Measurements from ENCODE around the gene SERPINB1.
"Not testable (repeated sequence)": the region's sequence is repeated elsewhere in the genome, so short reads cannot be mapped to it uniquely, and the experiment has no call there.

The SERPINB1 gene

DNA sequence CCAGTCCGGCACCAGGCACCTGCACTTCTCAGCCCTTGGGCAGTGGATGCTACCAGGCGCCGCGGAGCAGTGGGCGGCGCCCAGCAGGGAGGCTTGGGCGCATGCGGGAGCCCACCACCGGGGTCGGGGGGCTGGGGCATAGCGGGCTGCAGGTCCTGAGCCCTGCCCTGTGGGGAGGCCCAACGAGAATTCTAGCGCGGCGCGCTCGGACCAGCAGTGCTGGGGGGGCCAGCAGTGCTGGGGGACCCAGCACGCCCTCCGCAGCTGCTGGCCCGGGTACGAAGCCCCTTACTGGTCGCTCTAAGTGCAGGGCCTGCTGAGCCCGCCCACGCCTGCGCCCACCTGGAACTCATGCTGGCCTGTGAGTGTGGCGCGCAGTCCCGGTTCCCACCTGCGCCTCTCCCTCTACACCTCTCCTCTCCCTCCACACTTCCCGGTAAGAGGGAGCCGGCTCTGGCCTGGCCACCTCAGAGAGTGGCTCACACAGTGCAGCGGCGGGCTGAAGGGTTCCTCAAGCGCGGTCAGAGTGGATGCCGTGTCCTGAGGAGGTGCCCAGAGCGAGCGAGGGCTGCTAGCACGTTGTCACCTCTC is 28.5 kb upstream of the SERPINB1 start:
- no peak for DNase-seq
- intact Hi-C loops (cut with DNase I), result no loop called here

DNA sequence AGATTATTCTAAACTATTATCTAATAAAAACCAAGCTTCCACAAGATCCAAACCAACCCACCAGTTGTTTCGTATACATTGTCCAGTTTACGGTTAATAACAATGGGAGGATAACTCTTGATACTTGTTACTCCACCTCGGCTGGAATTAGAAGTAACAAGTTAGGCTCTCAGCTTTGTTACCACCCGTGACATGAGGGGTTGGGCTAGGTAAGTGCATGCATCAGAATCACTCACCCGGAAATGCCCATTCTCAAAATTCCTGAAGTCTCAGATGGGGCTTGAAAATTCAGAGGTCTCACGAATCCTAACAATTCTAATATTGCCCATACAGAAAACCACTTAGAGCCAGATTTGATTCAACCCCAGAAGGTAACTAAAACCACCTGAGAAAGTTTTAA is 27.0 kb upstream of the SERPINB1 start:
- DNase-seq, result no peak
- intact Hi-C loops (cut with DNase I), result no loop called here

DNA sequence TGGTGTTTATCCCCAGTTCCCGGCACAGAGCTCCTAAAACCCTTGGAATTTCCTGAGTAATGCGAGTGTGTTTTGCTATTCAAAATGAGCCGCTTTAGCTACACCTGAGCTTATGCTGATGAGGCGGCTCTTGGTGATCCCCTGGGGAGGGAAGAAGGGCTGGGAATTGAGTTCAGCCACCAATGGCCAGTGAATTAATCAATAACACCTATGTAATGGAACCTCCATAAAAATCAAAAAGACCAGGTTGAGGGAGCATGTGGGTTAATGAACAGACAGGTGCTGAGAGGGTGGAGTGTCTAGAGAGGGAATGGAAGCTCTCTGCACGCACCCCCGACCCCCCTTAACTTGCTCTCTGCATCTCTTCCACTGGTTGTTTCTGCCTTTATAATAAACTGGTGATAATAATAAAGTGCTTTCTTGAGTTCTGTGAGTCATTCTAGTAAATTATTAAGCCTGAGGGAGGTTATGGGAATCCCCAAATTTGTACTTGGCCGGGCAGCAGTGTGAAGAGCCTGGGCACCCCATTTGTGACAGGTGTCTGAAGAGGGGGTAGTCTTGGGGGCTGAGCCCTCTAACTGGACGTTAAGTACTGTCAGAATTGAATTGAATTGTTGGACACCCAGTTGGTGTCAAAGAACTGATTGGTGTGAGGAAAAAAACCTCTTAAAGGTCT is 24.6 kb upstream of the SERPINB1 start:
- intact Hi-C loops (cut with DNase I), result no loop called here
- no peak for DNase-seq

DNA sequence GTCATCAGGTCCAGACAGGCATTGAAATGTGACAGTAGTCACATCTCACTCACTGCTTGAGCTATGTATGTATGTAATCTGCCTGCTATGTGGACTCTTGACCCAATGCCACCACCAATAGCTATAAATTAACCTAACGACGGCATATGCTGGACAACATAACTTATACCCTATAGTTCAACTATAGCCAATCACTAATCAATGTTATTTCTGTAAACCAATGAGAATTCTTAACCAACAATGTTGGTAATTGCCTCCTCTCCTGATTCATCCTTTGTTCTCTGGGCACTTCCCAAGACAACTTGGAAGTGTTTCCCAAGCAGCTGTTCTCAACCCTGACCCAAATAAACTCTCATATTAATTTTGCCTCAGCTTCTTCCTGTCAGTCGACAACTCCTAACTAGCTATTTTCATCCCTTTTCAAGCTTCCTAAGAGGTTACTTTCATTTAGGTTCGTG is 24.1 kb upstream of the SERPINB1 start:
- DNase-seq, result no peak
- intact Hi-C loops (cut with DNase I), result no loop called here

DNA sequence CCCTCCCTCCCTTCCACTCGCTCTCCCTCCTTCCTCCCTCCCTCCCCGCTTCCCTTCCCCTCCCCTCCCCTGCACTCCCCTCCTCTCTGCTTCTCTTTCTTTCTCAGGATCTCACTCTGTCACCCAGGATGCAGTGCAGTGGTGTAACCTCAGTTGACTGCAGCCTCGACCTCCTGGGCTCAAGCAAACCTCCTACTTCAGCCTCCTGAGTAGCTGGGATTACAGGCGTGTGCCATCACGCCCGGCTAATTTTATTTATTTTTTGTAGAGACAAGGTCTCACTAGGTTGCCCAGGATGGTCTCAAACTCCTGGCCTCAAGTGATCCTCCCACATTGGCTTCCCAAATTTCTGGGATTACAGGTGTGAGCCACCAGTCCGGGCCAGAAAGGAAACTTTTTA is 23.6 kb upstream of the SERPINB1 start:
- intact Hi-C loops (cut with DNase I), result no loop called here
- no peak for DNase-seq

DNA sequence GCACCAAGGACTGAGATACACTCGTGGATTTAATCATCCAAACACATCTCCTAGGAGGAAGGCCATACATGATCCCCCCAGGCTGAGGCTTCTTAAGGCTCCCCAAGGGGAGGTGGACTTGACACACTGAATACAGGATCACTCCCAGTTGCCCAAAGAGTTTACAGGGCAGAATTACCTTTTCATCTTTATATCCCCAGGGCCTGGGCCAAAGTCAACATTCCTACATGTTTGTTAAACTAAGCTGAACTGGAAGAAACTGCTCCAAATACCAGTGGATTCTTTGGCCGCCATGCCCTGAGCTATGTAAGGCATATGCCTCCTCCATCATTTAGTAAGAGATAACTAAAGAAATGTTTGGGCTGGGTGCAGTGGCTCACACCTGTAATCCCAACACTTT is 22.2 kb upstream of the SERPINB1 start:
- intact Hi-C loops (cut with DNase I), result no loop called here
- DNase-seq, result no peak

DNA sequence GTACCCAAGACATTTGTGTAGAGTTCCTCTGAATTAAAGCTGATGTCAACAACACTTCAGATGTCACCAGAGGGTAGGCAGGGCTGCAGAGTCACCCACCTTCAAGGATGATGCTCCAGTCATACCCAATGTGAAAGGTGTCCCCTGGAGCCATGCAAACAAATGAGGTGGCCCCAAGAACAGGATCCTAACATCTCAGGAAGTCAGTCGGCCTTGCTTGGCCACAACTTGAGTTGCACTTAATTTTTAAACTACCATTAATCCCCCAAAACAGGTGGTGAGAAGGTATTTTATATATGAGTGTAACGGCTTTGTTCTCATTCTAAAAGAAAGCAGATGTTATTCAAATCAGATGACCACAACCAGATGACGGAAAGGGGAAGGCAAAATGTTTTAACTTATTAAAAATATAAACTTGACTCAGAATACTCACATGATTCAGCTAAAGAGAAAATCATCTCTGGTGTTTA is 21.1 kb upstream of the SERPINB1 start:
- DNase-seq, result no peak
- intact Hi-C loops (cut with DNase I), result no loop called here

DNA sequence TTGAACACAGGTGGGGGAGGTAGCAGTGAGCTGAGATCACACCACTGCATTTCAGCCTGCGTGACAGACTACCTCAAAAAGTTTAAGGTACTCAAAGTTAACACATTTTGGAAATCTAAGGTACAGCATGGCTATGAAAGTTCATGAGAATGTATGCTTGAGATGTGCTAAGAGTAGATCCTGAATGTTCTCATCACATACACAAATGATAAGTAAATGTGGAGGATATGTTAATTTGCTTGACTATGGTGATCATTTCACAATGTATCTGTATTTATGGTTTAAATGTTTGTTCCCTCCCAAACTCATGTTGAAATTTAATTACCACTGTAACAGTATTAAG is 20.1 kb upstream of the SERPINB1 start:
- no peak for DNase-seq
- intact Hi-C loops (cut with DNase I), result no loop called here

DNA sequence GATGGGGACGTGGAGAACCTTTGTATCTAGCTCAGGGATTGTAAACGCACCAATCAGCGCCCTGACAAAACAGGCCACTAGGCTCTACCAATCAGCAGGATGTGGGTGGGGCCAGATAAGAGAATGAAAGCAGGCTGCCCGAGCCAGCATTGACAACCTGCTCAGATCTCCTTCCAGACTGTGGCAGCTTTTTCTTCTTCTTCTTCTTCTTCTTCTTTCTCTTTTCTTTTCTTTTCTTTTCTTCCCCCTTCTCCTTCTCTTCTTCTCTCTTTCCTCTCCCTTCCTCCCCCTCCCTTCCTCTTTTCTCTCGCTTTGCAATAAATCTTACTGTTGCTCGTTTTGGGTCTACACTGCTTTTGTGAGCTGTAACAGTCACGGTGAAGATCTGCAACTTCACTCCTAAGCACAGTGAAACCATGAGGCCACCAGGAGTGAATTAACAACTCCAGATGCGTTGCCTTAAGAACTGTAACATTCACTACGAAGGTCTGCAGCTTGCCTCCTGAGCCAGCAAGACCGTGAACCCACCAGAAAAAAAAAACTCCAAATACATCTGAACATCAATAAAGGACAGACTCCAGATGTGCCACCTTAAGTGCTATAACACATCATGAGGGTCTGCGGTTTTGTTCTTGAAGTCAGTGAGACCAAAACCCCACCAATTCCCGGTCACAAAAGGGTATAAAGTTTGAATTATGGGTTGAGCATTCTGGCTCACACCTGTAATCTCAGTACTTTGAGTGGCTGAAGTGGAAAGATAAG is 19.6 kb upstream of the SERPINB1 start:
- intact Hi-C loops (cut with DNase I), result no loop called here
- no peak for DNase-seq

DNA sequence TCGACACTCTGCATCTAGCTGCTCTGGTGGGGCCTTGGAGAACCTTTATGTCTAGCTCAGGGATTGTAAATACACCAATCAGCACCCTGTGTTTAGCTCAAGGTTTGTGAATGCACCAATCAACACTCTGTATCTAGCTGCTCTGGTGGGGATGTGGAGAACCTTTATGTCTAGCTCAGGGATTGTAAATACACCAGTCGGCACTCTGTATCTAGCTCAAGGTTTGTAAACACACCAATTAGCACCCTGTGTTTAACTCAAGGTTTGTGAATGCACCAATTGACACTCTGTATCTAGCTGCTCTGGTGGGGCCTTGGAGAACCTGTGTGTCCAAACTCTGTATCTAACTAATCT is 19.0 kb upstream of the SERPINB1 start:
- intact Hi-C loops (cut with DNase I); DNase-seq: not testable (repeated sequence)

DNA sequence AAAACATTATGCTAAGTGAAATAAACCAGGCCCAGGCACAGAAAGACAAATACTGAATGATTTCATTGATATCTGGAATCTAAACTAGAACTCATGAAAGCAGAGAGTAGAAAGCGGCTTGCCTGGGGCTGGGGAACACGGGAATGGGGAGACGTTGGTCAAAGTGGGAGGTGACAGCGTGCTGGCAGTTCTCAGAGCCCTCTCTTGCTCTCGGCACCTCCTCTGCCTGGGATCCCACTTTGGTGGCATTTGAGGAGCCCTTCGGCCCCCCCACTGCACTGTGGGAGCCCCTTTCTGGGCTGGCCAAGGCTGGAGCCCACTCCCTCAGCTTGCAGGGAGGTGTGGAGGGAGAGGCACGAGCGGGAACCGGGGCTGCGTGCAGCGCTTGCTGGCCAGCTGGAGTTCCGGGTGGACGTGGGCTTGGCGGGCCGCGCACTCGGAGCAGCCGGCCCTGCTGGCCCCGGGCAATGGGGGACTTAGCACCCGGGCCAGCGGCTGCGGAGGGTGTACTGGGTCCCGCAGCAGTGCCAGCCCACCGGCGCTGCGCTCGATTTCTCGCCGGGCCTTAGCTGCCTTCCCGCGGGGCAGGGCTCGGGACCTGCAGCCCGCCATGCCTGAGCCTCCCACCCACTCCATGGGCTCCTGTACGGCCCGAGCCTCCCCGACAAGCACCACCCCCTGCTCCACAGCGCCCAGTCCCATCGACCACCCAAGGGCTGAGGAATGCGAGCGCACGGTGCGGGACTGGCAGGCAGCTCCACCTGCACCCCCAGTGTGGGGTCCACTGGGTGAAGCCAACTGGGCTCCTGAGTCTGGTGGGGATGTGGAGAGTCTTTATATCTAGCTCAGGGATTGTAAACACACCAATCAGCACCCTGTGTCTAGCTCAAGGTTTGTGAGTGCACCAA is 18.4 kb upstream of the SERPINB1 start:
- intact Hi-C loops (cut with DNase I); DNase-seq: not testable (repeated sequence)

DNA sequence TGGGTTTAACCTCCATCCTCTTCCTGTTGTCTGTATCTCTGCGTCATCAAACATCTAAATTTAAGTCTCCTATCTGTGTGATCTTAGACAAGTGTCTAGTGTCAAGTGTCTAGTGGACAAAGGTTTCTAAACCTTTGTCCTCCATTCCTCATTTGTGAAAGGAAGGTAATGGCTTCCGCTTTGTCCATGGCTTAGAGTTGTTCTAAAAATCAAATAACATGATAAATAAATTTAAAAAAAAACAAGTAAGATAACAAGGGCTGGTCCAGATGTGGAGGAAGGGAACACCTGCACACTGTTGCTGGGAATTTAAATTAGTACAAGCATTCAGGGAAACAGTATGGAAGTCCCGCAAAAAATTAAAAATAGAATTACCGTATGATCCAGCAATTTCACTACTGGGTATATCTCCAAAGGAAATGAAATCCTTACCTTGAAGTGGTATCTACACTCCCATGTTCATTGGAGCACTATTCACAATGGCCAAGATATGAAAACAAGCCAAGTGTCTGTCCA is 17.6 kb upstream of the SERPINB1 start:
- intact Hi-C loops (cut with DNase I), result no loop called here
- DNase-seq, result no peak

DNA sequence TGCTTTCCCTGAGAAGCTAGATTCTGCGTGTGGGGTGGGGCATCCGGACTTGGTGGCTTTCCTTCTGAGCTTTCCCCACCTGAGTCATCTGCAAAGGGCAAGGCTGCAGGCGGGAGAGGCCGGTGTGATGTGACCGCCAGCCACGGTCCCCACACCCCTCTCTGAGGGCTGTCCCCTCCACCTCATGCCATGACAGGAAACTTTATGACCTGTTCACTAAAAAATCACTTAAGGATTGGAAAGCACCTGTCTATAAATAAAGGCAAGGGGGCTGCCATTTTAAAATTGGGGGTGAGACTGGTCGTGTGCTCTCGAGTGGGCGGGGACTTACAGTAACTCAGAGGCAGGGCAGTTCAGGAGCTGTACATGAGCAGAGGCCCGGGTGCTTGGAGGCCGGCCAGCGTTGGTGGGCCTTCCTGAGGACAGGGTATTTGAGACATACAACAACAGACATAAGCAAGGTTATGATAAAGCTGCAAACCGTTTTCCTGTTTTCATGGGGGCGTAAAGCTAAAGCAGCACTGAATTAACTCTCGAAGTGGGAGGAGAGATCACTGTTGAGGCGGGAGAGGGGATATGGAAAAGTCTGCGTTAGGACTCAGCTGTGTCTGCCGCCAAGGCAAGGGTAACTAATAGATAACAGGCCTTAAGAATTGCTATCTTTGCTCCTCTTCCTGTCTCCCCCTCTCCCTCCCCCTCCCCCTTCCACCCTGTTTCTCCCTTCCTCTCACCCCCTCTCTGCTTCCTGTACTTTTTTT is 16.1 kb upstream of the SERPINB1 start:
- intact Hi-C loops (cut with DNase I), result no loop called here
- peak in 1 of 42 donors; percentile 37 for DNase-seq

DNA sequence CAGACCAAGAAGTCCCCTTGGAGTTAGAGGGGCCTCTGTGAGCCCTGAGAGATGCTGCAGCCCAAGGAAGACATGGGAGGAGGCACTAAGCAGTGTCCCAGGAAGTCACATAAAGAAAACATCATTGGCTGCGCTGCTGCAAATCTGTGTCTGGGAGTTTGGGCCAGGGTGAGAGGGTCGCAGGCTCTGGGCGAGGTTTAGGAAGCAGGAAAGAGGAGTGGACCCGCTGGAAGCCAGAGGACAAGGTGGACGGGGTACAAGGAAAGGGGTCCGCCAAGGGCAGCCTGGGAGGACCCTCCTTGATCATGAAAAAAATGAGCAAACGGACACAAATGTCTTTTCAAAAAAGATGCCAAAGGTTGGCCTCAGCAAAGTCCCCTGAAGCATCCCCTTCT is 15.5 kb upstream of the SERPINB1 start:
- intact Hi-C loops (cut with DNase I), result no loop called here
- DNase-seq, result no peak

DNA sequence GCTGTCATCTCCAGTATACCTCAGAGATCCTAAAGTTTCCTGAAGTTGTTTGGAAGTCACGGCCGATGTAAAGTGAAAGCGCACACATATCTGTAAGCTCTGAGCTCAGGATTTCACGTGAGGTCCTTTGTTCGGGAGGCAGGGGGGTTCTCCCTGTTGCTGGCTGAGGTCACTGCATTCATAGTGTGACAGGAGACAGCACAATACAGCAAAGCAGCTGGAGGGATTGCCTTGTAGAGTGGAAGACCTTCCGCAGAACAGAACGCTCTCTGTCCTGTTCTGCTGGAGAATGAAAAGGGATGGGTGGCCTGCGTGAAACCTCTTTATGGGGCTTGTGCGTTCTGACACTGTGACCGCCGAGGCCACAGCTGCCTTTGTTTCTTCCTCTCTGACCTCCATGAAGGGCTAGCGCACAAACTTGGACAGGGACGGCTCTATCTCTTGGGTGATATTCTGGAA is 13.4 kb upstream of the SERPINB1 start:
- intact Hi-C loops (cut with DNase I), result no loop called here
- peak in 10 of 42 donors; percentile 19 to 68 (median 41) for DNase-seq

DNA sequence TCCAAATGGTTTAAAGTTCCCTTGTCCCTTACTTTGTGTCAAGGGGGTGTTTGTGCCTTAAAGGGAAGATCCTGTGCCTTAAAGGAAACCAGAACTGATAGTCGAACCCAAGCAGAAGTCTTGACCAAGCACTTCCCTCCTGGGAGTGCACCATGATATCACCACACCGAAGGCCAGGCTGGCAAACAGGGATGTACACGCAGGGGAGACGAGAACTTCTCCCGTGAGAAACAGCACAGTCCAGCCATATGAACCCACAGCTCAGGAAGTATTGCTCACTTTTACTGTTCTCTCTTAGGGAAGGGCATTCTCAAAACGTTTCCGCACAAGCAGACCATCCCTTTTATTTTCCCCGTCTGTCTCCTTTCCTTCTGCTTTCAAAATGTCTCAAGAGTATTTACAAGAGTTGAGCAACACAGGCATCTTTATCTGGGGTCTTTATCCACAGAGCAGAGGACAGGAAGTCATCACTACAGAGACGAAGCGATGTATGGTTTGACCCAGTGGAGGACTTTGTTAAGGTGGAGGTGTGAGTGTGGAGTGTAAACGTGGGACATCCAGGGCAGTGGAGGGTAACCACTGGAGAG is 12.8 kb upstream of the SERPINB1 start:
- peak in 13 of 42 donors; percentile 27 to 62 (median 49) for DNase-seq
- intact Hi-C loops (cut with DNase I), result no loop called here

DNA sequence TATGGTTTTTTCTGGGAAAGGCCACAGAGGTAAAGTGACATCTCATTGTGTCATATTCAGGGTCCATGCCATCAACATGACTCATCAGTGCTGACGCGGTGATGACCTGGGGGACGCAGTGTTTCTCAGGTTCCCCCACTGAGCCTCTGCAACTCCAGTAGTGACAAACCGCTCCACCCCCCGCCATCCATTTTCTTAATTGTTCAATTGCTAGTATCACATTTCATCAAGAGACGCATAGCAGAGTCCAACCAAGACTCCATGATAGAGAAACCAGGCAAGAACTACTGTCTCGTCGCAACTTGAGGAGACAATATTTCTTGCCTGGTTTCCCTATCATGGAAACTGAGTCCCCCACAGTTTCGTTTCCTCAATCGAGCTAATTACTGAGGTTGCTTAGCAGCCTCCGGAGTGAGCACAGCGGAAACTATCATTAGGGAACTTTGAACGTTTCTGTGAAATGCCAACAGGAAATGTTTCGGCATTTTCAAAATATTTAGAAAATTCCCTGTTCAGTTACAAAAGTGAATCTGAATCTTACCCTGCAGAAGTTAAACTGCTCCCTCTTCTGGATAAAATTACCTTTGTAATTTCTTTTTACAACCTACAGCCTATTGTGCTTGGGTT is 12.2 kb upstream of the SERPINB1 start:
- intact Hi-C loops (cut with DNase I), result no loop called here
- DNase-seq, result peak in 2 of 42 donors; percentile 31 to 34

DNA sequence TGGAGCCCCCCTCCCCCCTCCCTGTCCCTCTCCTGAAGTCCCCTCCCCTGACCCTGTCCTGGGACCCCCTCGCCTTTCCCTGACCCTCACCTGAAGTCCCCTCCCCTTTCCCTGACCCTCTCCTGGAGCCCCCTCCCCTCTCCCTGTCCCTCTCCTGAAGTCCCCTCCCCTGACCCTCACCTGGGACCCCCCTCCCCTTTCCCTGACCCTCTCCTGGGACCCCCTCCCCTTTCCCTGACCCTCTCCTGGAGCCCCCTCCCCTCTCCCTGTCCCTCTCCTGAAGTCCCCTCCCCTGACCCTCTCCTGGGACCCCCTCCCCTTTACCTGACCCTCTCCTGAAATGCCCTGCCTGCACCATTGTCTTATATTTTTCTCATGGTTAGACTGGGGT is 11.7 kb upstream of the SERPINB1 start:
- DNase-seq; intact Hi-C loops (cut with DNase I): not testable (repeated sequence)

All from head of caudate nucleus (tissue), 42 donors.